Suprapubic skin (tissue), 4 donors: ENCODE measurements around the gene CFAP99. TPM values are rescaled to one million over a fixed set of nuclear protein-coding genes. Genes with fewer than 3 reads are reported as not detected.

Experiments used
- DNase-seq, 2 donors: peaks; one replicate each; pipeline ENCODE4 v3.0.0-alpha.2; 2019; ENCODE audit warnings: low spot score in 2 of 2
- H3K27ac ChIP-seq: fragments of 200-600 bp; sonication (generic); one replicate; pipeline ENCODE4 v1.5.1; 2019
- H3K27me3 ChIP-seq: fragments of 200-600 bp; sonication (generic); one replicate; pipeline ENCODE4 v1.5.1; 2019
- H3K36me3 ChIP-seq: fragments of 200-600 bp; sonication (generic); one replicate; pipeline ENCODE4 v1.5.1; 2019
- H3K4me1 ChIP-seq: fragments of 200-600 bp; sonication (generic); one replicate; pipeline ENCODE4 v1.5.1; 2019
- H3K4me3 ChIP-seq: fragments of 200-600 bp; sonication (generic); one replicate; pipeline ENCODE4 v1.5.1; 2019; ENCODE audit warnings: mild to moderate bottlenecking
- H3K9me3 ChIP-seq: fragments of 200-600 bp; sonication (generic); one replicate; pipeline ENCODE4 v1.5.1; 2019
- EP300 ChIP-seq: sonication (generic); formaldehyde crosslinking; IDR thresholded peaks from one replicate; pipeline ENCODE4 v1.6.1; 2017; ENCODE audit warnings: antibody characterized with exemption
- POLR2A ChIP-seq, 2 donors: fragments of 450-650 bp; IDR thresholded peaks; one replicate each; pipeline ENCODE4 v1.6.1; 2017; ENCODE audit warnings: antibody characterized with exemption in 2 of 2, mild to moderate bottlenecking in 2 of 2, moderate library complexity in 2 of 2
- POLR2AphosphoS5 ChIP-seq, 3 donors: sonication (generic); formaldehyde crosslinking; IDR thresholded peaks; one replicate each; pipeline ENCODE4 v1.6.1; 2017; ENCODE audit warnings: antibody characterized with exemption in 3 of 3
- WGBS: methylation state at CpG from one replicate; pipeline ENCODE4 v1.1.5; 2018; 5-methylcytosine and 5-hydroxymethylcytosine counted together
- total RNA-seq, 4 donors: library from RNA; depleted of rRNA; stranded (reverse); fragments of >200 nt; gene quantifications; one replicate each; pipeline ENCODE4 v1.1.0, GENCODE V29; 2016
- TF ChIP-seq, protein P1 (sequence below), 2 donors: fragments of 200-600 bp in 1 of 2; fragments of 450-650 bp in 1 of 2; sonication (generic) in 1 of 2; IDR thresholded peaks; one replicate each; pipeline ENCODE4 v1.5.1; 2016 to 2019; ENCODE audit warnings: antibody characterized with exemption in 2 of 2, mild to moderate bottlenecking in 1 of 2, moderate library complexity in 1 of 2

Gene CFAP99
- total RNA-seq, 4 donors from 2014 or later, result not detected

DNA sequence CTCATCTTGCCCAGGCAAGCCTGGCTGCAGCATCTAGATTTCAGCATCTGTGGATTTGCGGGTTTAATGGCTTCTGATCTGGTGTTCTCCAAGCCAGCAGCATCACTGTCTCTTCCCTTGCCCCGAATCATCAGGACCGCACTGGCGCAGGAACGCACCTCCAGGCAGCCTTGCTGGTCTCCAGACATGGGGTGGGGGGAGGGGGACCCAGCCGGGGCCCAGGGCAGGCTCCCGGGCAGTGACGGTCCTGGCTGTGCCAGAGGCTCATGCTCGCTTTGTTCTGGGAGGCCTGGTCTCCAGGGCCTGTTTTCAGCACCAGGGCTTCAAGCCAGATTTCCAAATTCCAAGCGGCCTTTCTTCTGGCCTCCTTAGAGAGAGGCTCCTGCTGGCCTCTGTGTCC is 4.9 kb downstream of the CFAP99 start:
- 70% methylated on average over 2 of the region's 10 CpGs for WGBS
- DNase-seq, result no peak
- peaks cover 10% of the 10 kb centered on the region for H3K4me1 ChIP-seq
- TF ChIP-seq POLR2A (IDR thresholded peaks at IDR 0.05) (no peak), POLR2AphosphoS5 (IDR thresholded peaks at IDR 0.05) (no peak), EP300 (no peak)
- TF ChIP-seq, protein P1, sequence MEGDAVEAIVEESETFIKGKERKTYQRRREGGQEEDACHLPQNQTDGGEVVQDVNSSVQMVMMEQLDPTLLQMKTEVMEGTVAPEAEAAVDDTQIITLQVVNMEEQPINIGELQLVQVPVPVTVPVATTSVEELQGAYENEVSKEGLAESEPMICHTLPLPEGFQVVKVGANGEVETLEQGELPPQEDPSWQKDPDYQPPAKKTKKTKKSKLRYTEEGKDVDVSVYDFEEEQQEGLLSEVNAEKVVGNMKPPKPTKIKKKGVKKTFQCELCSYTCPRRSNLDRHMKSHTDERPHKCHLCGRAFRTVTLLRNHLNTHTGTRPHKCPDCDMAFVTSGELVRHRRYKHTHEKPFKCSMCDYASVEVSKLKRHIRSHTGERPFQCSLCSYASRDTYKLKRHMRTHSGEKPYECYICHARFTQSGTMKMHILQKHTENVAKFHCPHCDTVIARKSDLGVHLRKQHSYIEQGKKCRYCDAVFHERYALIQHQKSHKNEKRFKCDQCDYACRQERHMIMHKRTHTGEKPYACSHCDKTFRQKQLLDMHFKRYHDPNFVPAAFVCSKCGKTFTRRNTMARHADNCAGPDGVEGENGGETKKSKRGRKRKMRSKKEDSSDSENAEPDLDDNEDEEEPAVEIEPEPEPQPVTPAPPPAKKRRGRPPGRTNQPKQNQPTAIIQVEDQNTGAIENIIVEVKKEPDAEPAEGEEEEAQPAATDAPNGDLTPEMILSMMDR (IDR thresholded peaks at IDR 0.05), result no peak
- no peaks in the 10 kb centered on the region for H3K9me3 ChIP-seq
- no peak overlapping the region for H3K27ac ChIP-seq
- no peaks in the 10 kb centered on the region for H3K36me3 ChIP-seq
- H3K27me3 ChIP-seq, result peaks cover 7% of the 10 kb centered on the region
- no peak overlapping the region for H3K4me3 ChIP-seq

DNA sequence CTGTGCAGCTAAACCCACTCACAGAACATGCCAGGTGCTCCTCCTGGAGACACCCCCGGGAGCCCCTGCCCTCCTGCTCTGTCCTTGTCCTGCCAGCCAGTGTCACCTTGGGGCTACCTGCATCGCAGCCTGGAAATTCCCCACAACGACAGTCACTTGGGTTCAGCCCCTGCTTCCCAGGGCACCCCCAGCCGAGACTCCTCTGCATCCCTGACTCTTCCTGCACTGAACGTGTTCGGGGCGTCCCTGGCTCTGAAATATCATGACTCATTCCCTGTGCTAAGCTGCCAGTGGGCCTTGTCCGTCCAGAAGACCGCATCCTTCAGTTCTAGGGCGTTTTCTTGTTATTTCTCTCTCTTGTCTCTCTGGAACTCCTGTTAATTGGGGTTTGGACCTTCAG is 5.8 kb downstream of the CFAP99 start:
- WGBS, result 58% methylated on average over 7 of the region's 10 CpGs
- TF ChIP-seq, protein P1 (IDR thresholded peaks at IDR 0.05), result no peak
- no peak for TF ChIP-seq POLR2A (IDR thresholded peaks at IDR 0.05)
- no peak for TF ChIP-seq EP300
- Histone ChIP-seq H3K4me3 (no peak overlapping the region), H3K27me3 (peaks cover 7% of the 10 kb centered on the region), H3K36me3 (no peaks in the 10 kb centered on the region), H3K27ac (no peak overlapping the region), H3K4me1 (peaks cover 2% of the 10 kb centered on the region), H3K9me3 (no peaks in the 10 kb centered on the region)
- DNase-seq, result no peak

DNA sequence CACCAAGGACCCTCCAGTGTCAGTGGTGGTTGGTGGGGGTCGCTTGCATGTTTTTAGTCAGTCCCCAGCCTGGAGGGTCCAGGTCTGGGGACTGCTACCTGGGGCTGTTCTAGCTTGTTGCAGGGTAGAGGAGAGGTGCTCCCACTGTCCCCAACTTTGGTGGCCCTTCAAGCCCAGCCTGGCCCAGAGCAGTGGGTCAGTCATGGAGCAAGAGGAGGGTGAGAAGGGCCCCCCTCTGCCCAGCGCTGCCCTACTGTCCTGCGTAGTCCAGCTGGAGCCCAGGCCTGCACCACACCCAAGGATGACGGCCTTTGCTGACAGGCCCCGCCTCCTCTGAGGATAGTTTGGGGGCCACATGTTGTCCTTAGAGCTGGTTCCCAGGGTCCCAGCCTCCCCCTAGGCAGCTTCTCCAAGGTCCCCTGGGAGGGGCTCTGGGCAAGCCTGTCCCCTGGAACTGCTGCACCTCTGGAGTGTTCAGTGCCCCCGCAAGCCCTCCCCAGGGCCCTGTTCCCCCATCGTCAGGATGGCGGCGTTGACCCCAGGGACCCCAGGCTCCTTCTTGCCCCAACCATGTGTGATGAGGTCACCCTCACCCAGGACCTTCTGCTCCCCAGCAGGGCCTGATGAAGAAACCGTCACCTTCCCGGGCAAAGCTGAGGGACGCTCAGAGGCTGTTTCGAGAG is 6.8 kb downstream of the CFAP99 start:
- no peaks in the 10 kb centered on the region for H3K4me1 ChIP-seq
- 89% methylated on average over 3 of the region's 13 CpGs for WGBS
- H3K36me3 ChIP-seq, result no peaks in the 10 kb centered on the region
- peaks cover 7% of the 10 kb centered on the region for H3K27me3 ChIP-seq
- H3K27ac ChIP-seq, result no peak overlapping the region
- no peak overlapping the region for H3K4me3 ChIP-seq
- no peak for TF ChIP-seq POLR2AphosphoS5 (IDR thresholded peaks at IDR 0.05)
- TF ChIP-seq, protein P1 (IDR thresholded peaks at IDR 0.05), result no peak
- no peak for TF ChIP-seq POLR2A (IDR thresholded peaks at IDR 0.05)
- no peak for TF ChIP-seq EP300
- DNase-seq, result no peak
- H3K9me3 ChIP-seq, result no peaks in the 10 kb centered on the region

DNA sequence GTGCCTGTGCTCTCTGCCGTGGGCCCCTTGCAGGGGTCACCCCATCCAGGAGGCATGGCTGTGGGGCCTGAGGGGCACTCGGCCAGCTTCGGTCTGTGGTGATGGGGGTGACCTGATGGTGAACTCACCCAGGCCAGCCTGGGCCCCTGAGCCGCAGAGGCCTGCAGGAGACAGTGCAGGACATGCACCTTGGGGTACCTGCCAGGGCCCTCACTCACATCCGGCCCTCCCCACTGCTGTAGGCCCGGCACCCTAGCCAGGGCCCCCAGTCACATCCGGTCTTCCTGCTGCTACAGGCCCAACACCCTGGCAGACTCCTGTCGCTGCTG is 7.3 kb downstream of the CFAP99 start:
- H3K27ac ChIP-seq, result no peak overlapping the region
- H3K4me3 ChIP-seq, result no peak overlapping the region
- no peaks in the 10 kb centered on the region for H3K36me3 ChIP-seq
- TF ChIP-seq, protein P1 (IDR thresholded peaks at IDR 0.05), result no peak
- TF ChIP-seq POLR2A (IDR thresholded peaks at IDR 0.05) (no peak), EP300 (no peak), POLR2AphosphoS5 (IDR thresholded peaks at IDR 0.05) (no peak)
- no peaks in the 10 kb centered on the region for H3K4me1 ChIP-seq
- H3K9me3 ChIP-seq, result no peaks in the 10 kb centered on the region
- 100% methylated on average over 3 of the region's 8 CpGs for WGBS
- H3K27me3 ChIP-seq, result peaks cover 7% of the 10 kb centered on the region
- no peak for DNase-seq

DNA sequence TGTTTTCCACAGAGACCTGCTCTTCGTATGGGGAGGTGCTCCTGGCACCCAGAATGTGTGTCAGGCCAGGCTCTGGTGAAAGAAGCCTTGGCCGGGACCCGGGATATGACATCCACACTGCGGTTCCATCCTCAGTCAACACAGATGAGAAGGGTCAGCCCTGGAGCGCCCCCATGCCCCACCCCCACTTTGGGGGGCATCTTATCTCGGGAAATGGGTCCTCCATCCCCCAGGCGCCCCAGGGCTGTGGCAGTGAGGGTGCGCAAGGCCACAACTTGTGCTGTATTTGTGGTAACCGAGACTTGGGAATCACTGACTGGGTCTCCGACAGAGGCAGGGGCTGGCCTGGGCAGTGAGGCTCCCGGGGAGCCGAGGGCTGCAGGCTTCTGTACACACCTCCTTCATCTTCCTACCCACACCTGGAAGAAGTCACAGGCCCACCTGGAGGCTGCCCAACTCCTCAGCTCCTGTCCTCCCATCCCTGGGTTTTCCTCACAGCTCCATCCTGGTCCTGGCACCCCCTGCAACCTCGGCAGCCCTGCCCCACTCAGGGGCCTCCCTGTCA is 8.0 kb downstream of the CFAP99 start:
- WGBS, result 91% methylated on average over 10 of the region's 13 CpGs
- TF ChIP-seq, protein P1 (IDR thresholded peaks at IDR 0.05), result no peak
- TF ChIP-seq EP300, result no peak
- TF ChIP-seq POLR2A (IDR thresholded peaks at IDR 0.05), result no peak
- no peak for TF ChIP-seq POLR2AphosphoS5 (IDR thresholded peaks at IDR 0.05)

More for the DNA sequence above, 8.0 kb downstream of the CFAP99 start:
- H3K36me3 ChIP-seq, result no peaks in the 10 kb centered on the region
- H3K9me3 ChIP-seq, result no peaks in the 10 kb centered on the region
- no peak for DNase-seq
- H3K27ac ChIP-seq, result no peak overlapping the region
- H3K4me1 ChIP-seq, result no peaks in the 10 kb centered on the region
- no peak overlapping the region for H3K4me3 ChIP-seq
- H3K27me3 ChIP-seq, result peaks cover 1% of the 10 kb centered on the region
